Adrenal gland (tissue), 12 donors: ENCODE results near the gene UGP2. TPM values are rescaled to one million over a fixed set of nuclear protein-coding genes. Genes with fewer than 3 reads are reported as not detected.

Source experiments
- DNase-seq, 7 donors: peaks; one replicate each; pipeline ENCODE4 v3.0.0-alpha.2; 2019 to 2020
- H3K27ac ChIP-seq, 5 donors: fragments of 200-600 bp; sonication (generic) in 4 of 5; 1 replicate in 3 of 5; 2 replicates in 2 of 5; pipeline versions ENCODE4 v1.5.1 to v1.8.0; 2016 to 2020; ENCODE audit warnings: mild to moderate bottlenecking in 1 of 5
- H3K27me3 ChIP-seq: fragments of 200-600 bp; 2 replicates; pipeline ENCODE4 v1.8.0; 2021
- H3K36me3 ChIP-seq, 2 donors: fragments of 200-600 bp; replicated peaks in 1 of 2; 1 replicate in 1 of 2; 2 replicates in 1 of 2; pipeline versions ENCODE4 v1.5.1 to v1.8.0; 2018 to 2022
- H3K4me1 ChIP-seq, 2 donors: fragments of 200-600 bp; replicated peaks in 1 of 2; 1 replicate in 1 of 2; 2 replicates in 1 of 2; pipeline versions ENCODE4 v1.5.1 to v1.8.0; 2018 to 2021
- H3K4me3 ChIP-seq, 4 donors: fragments of 200-600 bp; sonication (generic) in 3 of 4; one replicate each; pipeline ENCODE4 v1.5.1; 2016 to 2018
- H3K9me3 ChIP-seq, 3 donors: fragments of 200-600 bp; sonication (generic) in 1 of 3; replicated peaks in 1 of 3; 1 replicate in 2 of 3; 2 replicates in 1 of 3; pipeline versions ENCODE4 v1.5.1 to v1.8.0; 2016 to 2021
- POLR2A ChIP-seq, 2 donors: fragments of 450-650 bp; IDR thresholded peaks; one replicate each; pipeline ENCODE4 v1.6.1; 2017; ENCODE audit warnings: antibody characterized with exemption in 2 of 2, mild to moderate bottlenecking in 2 of 2, moderate library complexity in 1 of 2
- WGBS, 4 donors: extraction: QIAGEN DNeasy Blood & Tissue Kit in 2 of 4; methylation state at CpG; one replicate each; pipeline versions ENCODE4 v1.1.5 to v1.1.7; 2013 to 2017; 5-methylcytosine and 5-hydroxymethylcytosine counted together
- intact Hi-C, 2 donors: fragments of 100-400 bp; cut with DNase I; formaldehyde crosslinking; loops; one replicate each; pipeline versions ENCODE4 v1.14.1 to v1.15.0; 2022 to 2023
- polyA plus RNA-seq, 3 donors: library from polyadenylated mRNA; stranded (reverse); fragments of 200-250 nt in 2 of 3; fragments of 350-450 nt in 1 of 3; fragmentation: Illumina TruSeq in 1 of 3; extraction: RNeasy Lipid Tissue Mini Kit (QIAGEN cat#74804) in 1 of 3; gene quantifications; one replicate each; pipeline ENCODE4 v1.2.3, GENCODE V29; 2013 to 2014
- total RNA-seq, 9 donors: library from RNA; depleted of rRNA in 4 of 9; stranded (reverse); fragments of >200 nt in 4 of 9; fragments of 120-200 nt in 1 of 9; fragmentation: NEBNext Ultra II Directional in 1 of 9; extraction: Animal tissue kit (Norgen Biotek cat#: 25700) in 1 of 9; gene quantifications; one replicate each; pipeline versions ENCODE4 v1.1.0 to v1.2.4, GENCODE V29; 2013 to 2023
- TF ChIP-seq, protein P1 (sequence below), 6 experiments: fragments of 450-650 bp in 4 of 6; fragments of 200-600 bp in 2 of 6; sonication (generic) in 1 of 6; IDR thresholded peaks; 1 replicate in 5 of 6; 2 replicates in 1 of 6; pipeline versions ENCODE4 v1.5.1 to v1.8.0; 2016 to 2021; ENCODE audit warnings: antibody characterized with exemption in 6 of 6, mild to moderate bottlenecking in 2 of 6, moderate library complexity in 1 of 6
- donor health status: healthy with polysubstance abuse.
- donor health status: Bipolar disorder and iron deficiency.
- donor health status: DM: yes; HTN: yes; CAD: no.
- donor health status: DM: no; HTN: no; CAD: no.
- donor health status: DM: no; HTN: no; CAD: no.
- donor health status: DM: yes; HTN: yes; CAD: no.

UGP2 gene
- total and polyA plus RNA-seq, 12 donors = 62.4 to 301 (median 106) TPM

DNA sequence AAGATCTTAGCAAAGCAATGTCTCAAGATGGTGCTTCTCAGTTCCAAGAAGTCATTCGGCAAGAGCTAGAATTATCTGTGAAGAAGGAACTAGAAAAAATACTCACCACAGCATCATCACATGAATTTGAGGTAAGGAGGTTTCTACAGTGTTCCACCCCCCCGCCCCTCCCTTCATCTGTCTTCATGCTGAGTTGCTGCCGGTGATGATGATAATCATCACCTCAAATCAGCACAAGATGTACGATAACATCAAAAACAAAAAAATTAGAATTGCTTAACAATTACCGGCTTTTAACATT lies 14.6 kb downstream of the UGP2 start:
- Histone ChIP-seq H3K27ac (peak overlapping the region in 1 of 5 donors; percentile 15), H3K27me3 (no peaks in the 10 kb centered on the region), H3K9me3 (no peaks in the 10 kb centered on the region), H3K4me3 (no peak overlapping the region), H3K4me1 (peaks cover 14 to 41% of the 10 kb centered on the region in 2 donors), H3K36me3 (peaks cover 0 to 24% of the 10 kb centered on the region in 2 donors)
- 71 to 78% (median 77%) methylated on average over 5 of the region's 5 CpGs for WGBS, 4 donors
- DNase-seq = no peak
- TF ChIP-seq, protein P1, sequence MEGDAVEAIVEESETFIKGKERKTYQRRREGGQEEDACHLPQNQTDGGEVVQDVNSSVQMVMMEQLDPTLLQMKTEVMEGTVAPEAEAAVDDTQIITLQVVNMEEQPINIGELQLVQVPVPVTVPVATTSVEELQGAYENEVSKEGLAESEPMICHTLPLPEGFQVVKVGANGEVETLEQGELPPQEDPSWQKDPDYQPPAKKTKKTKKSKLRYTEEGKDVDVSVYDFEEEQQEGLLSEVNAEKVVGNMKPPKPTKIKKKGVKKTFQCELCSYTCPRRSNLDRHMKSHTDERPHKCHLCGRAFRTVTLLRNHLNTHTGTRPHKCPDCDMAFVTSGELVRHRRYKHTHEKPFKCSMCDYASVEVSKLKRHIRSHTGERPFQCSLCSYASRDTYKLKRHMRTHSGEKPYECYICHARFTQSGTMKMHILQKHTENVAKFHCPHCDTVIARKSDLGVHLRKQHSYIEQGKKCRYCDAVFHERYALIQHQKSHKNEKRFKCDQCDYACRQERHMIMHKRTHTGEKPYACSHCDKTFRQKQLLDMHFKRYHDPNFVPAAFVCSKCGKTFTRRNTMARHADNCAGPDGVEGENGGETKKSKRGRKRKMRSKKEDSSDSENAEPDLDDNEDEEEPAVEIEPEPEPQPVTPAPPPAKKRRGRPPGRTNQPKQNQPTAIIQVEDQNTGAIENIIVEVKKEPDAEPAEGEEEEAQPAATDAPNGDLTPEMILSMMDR (IDR thresholded peaks at IDR 0.05) = no peak
- no peak for TF ChIP-seq POLR2A (IDR thresholded peaks at IDR 0.05)
- intact Hi-C loops = loop anchor here in 1 of 2 donors (10.0 kb wide), 1 partner anchor 161 kb away; no protein-coding TSS in a partner anchor

DNA sequence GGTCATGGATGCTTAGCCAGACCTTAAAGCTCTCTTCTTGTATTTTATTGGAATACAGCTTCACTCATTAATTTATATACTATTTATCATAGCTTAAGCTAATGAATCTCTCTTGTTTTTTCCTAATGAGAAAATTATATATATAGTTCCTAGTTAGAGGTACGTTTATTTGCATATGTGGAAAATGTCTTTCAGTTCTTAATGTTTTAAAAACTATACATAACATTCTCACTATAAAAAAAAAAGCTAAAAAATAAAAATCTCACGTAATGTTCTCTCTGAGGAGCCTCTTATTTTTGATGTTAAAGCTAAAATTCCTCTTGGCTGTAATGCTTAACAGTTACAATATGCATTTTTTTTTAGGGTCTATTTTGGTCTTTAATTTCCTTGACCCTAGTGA lies 16.6 kb downstream of the UGP2 start:
- Histone ChIP-seq H3K36me3 (peaks cover 0 to 24% of the 10 kb centered on the region in 2 donors), H3K9me3 (no peaks in the 10 kb centered on the region), H3K4me3 (no peak overlapping the region), H3K4me1 (peaks cover 9 to 30% of the 10 kb centered on the region in 2 donors), H3K27ac (no peak overlapping the region), H3K27me3 (no peaks in the 10 kb centered on the region)
- 97 to 98% (median 97%) methylated on average over 2 of the region's 2 CpGs for WGBS, 4 donors
- intact Hi-C loops = loop anchor here in 1 of 2 donors (10.0 kb wide), 1 partner anchor 163 kb away; no protein-coding TSS in a partner anchor
- DNase-seq = no peak
- TF ChIP-seq, protein P1 (IDR thresholded peaks at IDR 0.05) = no peak
- no peak for TF ChIP-seq POLR2A (IDR thresholded peaks at IDR 0.05)

DNA sequence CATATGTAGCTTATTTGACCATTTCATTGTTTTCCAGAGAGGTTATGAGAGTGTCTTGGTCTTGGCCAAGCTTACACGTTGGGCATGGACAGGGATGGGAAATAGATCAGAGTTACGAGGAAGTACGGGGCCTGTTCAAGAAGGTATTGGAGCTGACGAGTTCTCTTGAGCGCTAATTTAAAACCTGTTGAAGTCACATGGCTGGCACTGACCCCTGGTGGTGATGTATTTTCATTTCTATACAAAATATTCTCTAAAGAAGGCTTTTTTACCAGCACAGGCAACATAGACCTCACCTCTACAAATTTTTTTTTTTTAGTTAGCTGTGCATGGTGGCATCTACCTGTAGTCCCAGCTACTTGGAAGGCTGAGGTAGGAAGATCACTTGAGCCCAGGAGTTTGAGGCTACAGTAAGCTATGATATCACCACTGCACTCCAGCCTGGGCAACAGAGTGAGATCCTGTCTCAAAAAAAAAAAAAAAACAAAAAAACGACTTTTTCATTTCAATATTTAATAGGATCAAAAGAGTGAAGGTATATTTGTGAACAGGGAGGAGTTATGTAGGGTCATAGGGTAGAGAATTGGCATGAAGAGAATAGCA lies 19.6 kb downstream of the UGP2 start:
- no peaks in the 10 kb centered on the region for H3K27me3 ChIP-seq
- WGBS, 4 donors = 20 to 35% (median 30%) methylated on average over 6 of the region's 6 CpGs
- TF ChIP-seq POLR2A (IDR thresholded peaks at IDR 0.05) = no peak
- TF ChIP-seq, protein P1 (IDR thresholded peaks at IDR 0.05) = peak; percentile 27 to 69 (median 59)
- no peak overlapping the region for H3K4me3 ChIP-seq
- intact Hi-C loops = loop anchor here in 1 of 2 donors (5.0 kb wide), 1 partner anchor 164 kb away; no protein-coding TSS in a partner anchor
- peak; percentile 29 to 79 (median 54) for DNase-seq
- no peaks in the 10 kb centered on the region for H3K9me3 ChIP-seq
- no peak overlapping the region for H3K27ac ChIP-seq
- H3K36me3 ChIP-seq = peaks cover 0 to 24% of the 10 kb centered on the region in 2 donors
- peaks cover 0 to 11% of the 10 kb centered on the region in 2 donors for H3K4me1 ChIP-seq

DNA sequence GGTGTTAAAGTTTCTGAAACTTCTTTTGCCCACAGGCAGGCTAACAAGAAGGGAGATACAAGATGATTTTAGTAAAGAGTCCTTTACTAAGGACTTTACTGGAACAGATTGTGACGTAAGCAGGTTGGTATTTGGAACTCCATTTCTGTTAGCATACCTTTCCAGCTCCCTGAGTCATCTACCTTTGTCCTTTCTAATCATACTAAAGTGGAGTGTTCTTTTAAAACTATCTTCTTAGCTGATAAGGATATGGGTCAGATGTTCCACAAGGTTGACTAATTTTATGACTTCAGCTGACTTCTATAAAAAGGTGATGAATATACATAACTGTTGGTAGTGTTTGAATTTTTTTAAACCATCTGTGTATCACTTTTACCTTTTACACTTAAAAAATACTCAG lies 21.1 kb downstream of the UGP2 start:
- no peak for DNase-seq
- peak overlapping the region in 1 of 5 donors; percentile 45 for H3K27ac ChIP-seq
- H3K27me3 ChIP-seq = no peaks in the 10 kb centered on the region
- 57 to 81% (median 74%) methylated on average over 1 of the region's 1 CpG for WGBS, 4 donors
- intact Hi-C loops = loop anchor here in 1 of 2 donors (5.0 kb wide), 1 partner anchor 166 kb away; no protein-coding TSS in a partner anchor
- no peak overlapping the region for H3K4me3 ChIP-seq
- no peaks in the 10 kb centered on the region for H3K9me3 ChIP-seq
- peaks cover 0 to 17% of the 10 kb centered on the region in 2 donors for H3K36me3 ChIP-seq
- H3K4me1 ChIP-seq = peaks cover 0 to 11% of the 10 kb centered on the region in 2 donors
- TF ChIP-seq, protein P1 (IDR thresholded peaks at IDR 0.05) = no peak
- no peak for TF ChIP-seq POLR2A (IDR thresholded peaks at IDR 0.05)
